HG02759 (cell line): ENCODE measurements around the gene CDT1.

Experiments used
- ATAC-seq: cut with Tn5 transposase; IDR thresholded peaks from one replicate; pipeline ENCODE4 v1.9.1; 2021; ENCODE audit warnings: mild to moderate bottlenecking, moderate library complexity; ENCODE audit not compliant: unreplicated experiment

The CDT1 gene

GRCh38 chr16:88854306-88855111 is 50.9 kb downstream of the CDT1 start:
- ATAC-seq = no peak

DNA sequence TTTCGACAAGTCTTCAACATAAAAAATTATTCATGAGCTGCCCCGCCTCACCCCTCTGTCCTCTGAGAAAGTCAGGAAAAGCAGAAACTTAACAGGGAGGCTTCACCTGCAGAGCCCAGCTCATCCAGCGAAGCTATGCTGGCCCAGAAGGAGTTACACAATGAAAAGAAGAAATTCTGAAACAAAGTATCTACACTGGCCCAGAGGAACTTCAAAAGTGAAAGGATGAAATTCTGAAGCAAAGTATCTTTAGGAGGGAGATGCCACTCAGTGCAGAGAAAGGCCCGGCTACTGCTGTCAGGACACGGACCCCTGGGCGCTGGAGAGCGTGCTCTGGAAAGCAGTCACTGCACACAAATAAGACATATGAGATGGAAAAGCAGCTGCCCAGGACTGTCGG is 51.6 kb downstream of the CDT1 start:
- ATAC-seq = no peak

DNA sequence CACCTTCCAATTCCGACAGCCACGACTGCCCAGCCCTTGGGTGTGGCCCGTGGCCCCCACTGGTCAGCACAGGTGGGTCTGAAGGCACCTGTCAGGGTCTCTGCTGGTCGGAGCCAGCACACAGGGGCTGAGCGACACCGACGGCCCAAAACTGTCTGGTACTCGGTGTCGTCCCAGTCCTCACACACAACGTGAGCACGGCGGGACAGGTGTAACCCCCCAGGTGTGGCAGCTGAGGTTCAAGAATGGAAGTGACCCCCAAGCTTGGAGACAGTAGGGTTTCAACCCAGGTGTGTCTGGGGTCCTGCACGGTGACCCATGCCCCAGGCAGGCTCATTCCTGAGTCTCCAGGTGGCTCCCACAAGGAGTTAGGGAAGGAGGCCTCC is 52.1 kb downstream of the CDT1 start:
- ATAC-seq = no peak

- ATAC-seq = no peak
Measured at GRCh38 chr16:88856122-88856827, 52.7 kb downstream of the CDT1 start.

DNA sequence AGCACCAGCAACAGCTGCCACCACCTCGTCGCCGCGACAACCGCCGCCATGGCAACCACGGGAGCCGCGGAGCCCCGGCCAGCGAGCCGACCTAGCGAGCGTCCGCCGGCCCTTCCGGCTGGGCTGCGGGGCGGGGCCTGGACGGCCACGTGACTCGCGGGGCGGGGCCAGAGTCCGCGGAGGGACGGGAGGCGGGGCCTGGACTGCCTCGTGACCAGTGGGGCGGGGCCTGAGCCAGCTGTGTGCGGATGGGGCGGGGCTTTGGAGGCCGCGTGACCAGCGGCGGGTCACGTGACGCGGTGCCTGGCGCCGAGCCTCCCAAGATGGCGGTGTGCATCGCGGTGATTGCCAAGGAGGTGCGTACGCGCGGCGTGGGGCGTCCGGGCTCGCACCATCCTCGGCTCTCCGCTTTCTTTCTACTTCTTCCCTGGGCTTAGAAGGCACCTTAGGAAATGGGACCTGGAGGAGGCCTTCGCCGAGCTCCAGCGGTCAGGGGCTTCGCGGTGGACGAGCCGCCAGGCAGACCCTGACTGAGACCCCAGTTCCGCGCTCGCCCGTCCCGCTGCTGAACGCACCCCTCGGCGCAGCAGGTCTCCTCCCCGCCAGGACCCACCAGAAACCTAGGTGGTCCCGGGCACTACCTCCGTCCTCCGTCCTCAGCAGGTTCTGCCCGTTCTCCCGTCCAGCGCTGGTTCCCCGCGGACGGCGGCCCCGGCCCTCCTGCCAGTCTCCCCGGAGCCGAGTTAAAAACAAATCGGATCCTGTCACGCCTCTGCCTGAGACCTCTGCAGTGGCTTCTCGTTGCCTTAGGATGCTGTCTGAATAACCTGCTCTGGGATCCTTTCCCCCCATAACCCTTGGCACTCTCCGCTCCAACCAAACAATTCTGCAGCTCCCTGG is 53.5 kb downstream of the CDT1 start, which contains the start of the genes GALNS and TRAPPC2L:
GALNS (minus strand) TSS at position 120 of the 900 bp plus-strand sequence; CDS start at position 50, 70 bp downstream.
TRAPPC2L (plus strand) TSS at position 300 of the 900 bp plus-strand sequence; CDS start at position 324, 24 bp downstream.
- peak; percentile 84 for ATAC-seq

DNA sequence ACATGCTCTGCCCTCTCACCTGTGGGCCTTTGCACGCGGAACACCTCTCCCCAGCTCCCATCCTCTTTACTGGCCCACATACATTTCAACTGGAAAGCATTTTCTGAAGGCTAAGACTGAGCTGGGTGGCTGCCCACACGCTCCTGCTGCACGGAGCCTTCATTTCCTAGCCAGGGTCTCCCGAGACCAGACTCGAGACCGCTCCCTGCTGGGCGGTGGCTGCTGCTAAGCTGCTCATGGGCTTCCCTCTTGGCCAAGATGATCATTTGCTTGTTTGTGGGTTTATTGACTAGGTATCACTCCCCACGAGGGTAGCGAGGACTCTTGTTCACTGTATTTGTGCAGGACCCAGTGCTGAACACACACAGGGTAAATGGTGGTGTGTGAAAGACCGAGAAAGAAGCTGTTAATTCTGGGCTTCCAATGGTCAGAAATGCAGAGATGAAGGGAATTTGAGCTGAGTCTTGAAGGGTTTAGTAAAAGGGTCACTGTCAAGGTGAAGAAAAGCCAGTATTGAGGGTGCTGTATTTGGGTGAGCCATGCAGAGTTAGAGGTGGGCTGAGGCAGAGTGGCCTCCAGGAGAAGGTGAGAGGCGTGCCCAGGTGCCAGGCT is 54.2 kb downstream of the CDT1 start:
- ATAC-seq = peak; percentile 42
